IgD-negative memory B cell (primary cell): Measurements from ENCODE around the gene MRPS5. TPM values are rescaled to one million over a fixed set of nuclear protein-coding genes. Genes with fewer than 3 reads are reported as not detected.
"Not testable (repeated sequence)": the region's sequence is repeated elsewhere in the genome, so short reads cannot be mapped to it uniquely, and the experiment has no call there.

Experiments
- H3K27ac Mint-ChIP-seq, 3 donors: one replicate each; pipeline ENCODE4 v1.8.0; 2020 to 2022; ENCODE audit warnings: mild to moderate bottlenecking in 3 of 3, mixed read lengths in 3 of 3, moderate library complexity in 1 of 3
- H3K27me3 Mint-ChIP-seq: one replicate; pipeline ENCODE4 v1.8.0; 2021; ENCODE audit warnings: mixed read lengths
- H3K36me3 Mint-ChIP-seq: one replicate; pipeline ENCODE4 v1.8.0; 2020; ENCODE audit warnings: mild to moderate bottlenecking, mixed read lengths
- H3K4me1 Mint-ChIP-seq, 3 donors: one replicate each; pipeline ENCODE4 v1.8.0; 2020 to 2022; ENCODE audit warnings: mixed read lengths in 3 of 3, mild to moderate bottlenecking in 1 of 3
- H3K4me3 Mint-ChIP-seq, 4 donors: one replicate each; pipeline ENCODE4 v1.8.0; 2020 to 2022; ENCODE audit warnings: mild to moderate bottlenecking in 4 of 4, mixed read lengths in 4 of 4, moderate library complexity in 3 of 4
- H3K9me3 Mint-ChIP-seq, 3 donors: one replicate each; pipeline ENCODE4 v1.8.0; 2020 to 2021; ENCODE audit warnings: mixed read lengths in 3 of 3, mild to moderate bottlenecking in 1 of 3
- polyA plus RNA-seq: library from polyadenylated mRNA; unstranded; fragments of 300-500 nt; fragmentation: Illumina TruSeq; gene quantifications from one replicate; pipeline ENCODE4 v1.2.3, GENCODE V29; 2021

The MRPS5 gene
- polyA plus RNA-seq, 1 donor from 2014 or later = 38.6 TPM

DNA sequence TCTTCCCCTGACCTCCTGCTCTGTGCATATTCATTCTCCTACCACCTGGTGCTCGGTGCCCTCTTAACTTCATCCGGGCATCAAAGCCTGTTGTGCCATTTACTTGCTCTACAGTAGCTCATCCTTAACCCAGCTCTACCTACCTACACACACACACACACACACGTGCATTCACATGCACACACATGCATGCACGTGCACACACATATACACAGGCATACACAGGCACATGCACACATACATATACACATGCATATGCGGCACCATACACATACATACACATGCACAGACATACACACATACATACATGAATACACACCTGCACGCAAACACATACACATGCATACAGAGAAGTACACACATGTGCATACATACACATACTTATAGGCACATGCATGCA, 81.6 kb downstream of the MRPS5 start:
- no peak overlapping the region for H3K4me3 Mint-ChIP-seq
- H3K27me3 Mint-ChIP-seq = peaks cover 4% of the 10 kb centered on the region
- no peaks in the 10 kb centered on the region for H3K36me3 Mint-ChIP-seq
- peaks cover 2 to 4% (median 3%) of the 10 kb centered on the region in 3 donors for H3K9me3 Mint-ChIP-seq
- H3K27ac Mint-ChIP-seq = no peak overlapping the region
- H3K4me1 Mint-ChIP-seq = peaks cover 0 to 4% (median 0%) of the 10 kb centered on the region in 3 donors

DNA sequence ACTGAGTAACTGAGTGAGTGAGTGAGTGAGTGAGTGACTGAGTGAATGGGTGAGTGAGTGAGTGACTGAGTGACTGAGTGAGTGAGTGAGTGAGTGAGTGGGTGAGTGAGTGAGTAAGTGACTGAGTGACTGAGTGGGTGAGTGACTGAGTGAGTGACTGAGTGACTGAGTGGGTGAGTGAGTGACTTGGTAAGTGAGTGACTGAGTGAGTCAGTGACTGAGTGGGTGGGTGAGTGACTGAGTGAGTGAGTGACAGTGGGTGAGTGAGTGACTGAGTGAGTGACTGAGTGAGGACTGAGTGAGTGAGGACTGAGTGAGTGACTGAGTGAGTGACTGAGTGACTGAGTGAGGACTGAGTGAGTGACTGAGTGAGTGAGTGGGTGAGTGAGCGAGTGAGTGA, 82.2 kb downstream of the MRPS5 start:
- Mint-ChIP-seq H3K36me3 (no peaks in the 10 kb centered on the region), H3K27ac (no peak overlapping the region), H3K4me1 (peaks cover 0 to 4% (median 0%) of the 10 kb centered on the region in 3 donors), H3K27me3 (peaks cover 4% of the 10 kb centered on the region), H3K4me3 (peak overlapping the region in 1 of 4 donors; percentile 19), H3K9me3 (peaks cover 2 to 4% (median 3%) of the 10 kb centered on the region in 3 donors)

DNA sequence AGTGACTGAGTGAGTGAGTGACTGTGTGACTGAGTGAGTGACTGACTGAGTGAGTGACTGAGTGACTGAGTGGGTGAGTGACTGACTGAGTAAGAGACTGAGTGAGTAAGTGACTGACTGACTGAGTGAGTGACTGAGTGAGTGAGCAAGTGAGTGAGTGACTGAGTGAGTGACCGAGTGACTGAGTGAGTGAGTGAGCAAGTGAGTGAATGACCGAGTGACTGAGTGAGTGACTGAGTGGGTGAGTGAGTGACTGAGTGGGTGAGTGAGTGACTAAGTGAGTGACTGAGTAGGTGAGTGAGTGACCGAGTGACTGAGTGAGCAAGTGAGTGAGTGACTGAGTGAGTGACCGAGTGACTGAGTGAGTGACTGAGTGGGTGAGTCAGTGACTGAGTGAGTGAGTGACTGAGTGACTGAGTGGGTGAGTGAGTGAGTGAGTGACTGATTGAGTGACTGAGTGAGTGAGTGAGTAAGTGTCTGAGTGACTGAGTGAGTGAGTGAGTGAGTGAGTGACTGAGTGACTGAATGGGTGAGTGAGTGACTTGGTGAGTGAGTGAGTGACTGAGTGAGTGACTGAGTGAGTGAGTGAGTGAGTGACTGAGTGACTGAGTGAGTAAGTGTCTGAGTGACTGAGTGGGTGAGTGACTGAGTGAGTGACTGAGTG, 82.8 kb downstream of the MRPS5 start:
- no peaks in the 10 kb centered on the region for H3K36me3 Mint-ChIP-seq
- peaks cover 0 to 4% (median 0%) of the 10 kb centered on the region in 3 donors for H3K4me1 Mint-ChIP-seq
- no peak overlapping the region for H3K4me3 Mint-ChIP-seq
- H3K27me3 Mint-ChIP-seq = peaks cover 4% of the 10 kb centered on the region
- H3K9me3 Mint-ChIP-seq = peaks cover 2 to 4% (median 3%) of the 10 kb centered on the region in 3 donors
- no peak overlapping the region for H3K27ac Mint-ChIP-seq

DNA sequence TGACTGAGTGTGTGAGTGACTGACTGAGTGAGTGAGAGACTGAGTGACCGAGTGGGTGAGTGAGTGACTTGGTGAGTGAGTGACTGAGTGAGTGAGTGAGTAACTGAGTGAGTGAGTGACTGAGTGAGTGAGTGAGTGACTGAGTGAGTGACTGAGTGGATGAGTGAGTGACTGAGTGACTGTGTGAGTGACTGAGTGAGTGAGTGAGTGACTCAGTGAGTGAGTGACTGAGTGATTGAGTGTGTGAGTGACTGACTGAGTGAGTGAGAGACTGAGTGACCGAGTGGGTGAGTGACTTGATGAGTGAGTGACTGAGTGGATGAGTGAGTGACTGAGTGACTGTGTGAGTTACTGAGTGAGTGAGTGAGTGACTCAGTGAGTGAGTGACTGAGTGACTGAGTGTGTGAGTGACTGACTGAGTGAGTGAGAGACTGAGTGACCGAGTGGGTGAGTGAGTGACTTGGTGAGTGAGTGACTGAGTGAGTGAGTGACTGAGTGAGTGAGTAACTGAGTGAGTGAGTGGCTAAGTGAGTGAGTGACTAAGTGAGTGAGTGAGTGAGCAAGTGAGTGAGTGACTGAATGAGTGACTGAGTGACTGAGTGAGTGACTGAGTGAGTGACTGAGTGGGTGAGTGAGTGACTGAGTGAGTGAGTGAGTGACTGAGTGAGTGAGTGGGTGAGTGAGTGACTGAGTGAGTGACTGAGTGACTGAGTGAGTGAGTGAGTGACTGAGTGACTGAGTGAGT, 83.6 kb downstream of the MRPS5 start:
- H3K36me3 Mint-ChIP-seq, H3K27me3 Mint-ChIP-seq, H3K4me1 Mint-ChIP-seq, H3K9me3 Mint-ChIP-seq, H3K4me3 Mint-ChIP-seq, H3K27ac Mint-ChIP-seq: not testable (repeated sequence)

DNA sequence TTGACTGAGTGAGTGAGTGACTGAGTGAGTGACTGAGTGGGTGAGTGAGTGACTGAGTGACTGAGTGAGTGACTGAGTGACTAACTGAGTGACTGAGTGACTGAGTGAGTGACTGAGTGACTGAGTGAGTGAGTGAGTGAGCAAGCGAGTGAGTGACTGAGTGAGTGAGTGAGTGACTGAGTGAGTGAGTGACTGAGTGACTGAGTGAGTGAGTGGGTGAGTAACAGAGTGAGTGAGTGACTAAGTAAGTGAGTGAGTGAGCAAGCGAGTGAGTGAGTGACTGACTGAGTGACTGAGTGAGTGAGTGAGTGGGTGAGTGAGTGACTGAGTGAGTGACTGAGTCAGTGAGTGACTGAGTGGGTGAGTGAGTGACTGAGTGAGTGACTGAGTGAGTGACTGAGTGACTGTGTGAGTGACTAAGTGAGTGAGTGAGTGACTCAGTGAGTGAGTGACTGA, 84.2 kb downstream of the MRPS5 start:
- Mint-ChIP-seq H3K27ac (no peak overlapping the region), H3K9me3 (peaks cover 2 to 4% (median 3%) of the 10 kb centered on the region in 3 donors), H3K27me3 (peaks cover 3% of the 10 kb centered on the region), H3K36me3 (no peaks in the 10 kb centered on the region), H3K4me1 (peaks cover 0 to 4% (median 0%) of the 10 kb centered on the region in 3 donors), H3K4me3 (no peak overlapping the region)

DNA sequence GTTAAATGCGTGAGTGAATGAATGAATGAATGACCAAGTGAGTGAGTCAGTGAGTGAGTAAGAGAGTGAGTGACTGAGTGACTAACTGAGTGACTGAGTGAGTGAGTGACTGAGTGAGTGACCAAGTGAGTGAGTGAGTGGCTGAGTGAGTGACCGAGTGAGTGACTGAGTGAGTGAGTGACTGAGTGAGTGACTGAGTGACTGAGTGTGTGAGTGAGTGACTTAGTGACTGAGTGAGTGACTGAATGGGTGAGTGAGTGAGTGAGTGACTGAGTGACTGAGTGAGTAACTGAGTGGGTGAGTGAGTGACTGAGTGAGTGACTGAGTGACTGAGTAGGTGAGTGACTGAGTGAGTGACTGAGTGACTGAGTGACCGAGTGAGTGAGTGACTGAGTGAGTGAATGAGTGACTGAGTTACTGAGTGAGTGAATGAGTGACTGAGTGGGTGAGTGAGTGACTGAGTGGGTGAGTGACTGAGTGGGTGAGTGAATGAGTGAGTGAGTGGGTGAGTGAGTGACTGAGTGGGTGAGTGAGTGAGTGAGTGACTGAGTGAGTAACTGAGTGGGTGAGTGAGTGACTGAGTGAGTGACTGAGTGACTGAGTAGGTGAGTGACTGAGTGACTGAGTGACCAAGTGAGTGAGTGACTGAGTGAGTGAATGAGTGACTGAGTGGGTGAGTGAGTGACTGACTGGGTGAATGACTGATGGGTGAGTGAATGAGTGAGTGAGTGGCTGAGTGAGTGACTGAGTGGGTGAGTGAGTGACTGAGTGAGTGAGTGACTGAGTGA, 84.8 kb downstream of the MRPS5 start:
- Mint-ChIP-seq H3K4me1 (peaks cover 0 to 4% (median 0%) of the 10 kb centered on the region in 3 donors), H3K27ac (no peak overlapping the region), H3K4me3 (no peak overlapping the region), H3K36me3 (no peaks in the 10 kb centered on the region), H3K9me3 (peaks cover 2 to 4% (median 3%) of the 10 kb centered on the region in 3 donors), H3K27me3 (peaks cover 1% of the 10 kb centered on the region)

Other genes starting within 250 kb of the MRPS5 start
- gene MAL, start 96.1 kb downstream of the MRPS5 start, polyA plus RNA-seq = 10.2 TPM
- 3.7 TPM for gene ZNF514, start 38.0 kb upstream of the MRPS5 start, polyA plus RNA-seq
- 3.8 TPM for gene ZNF2, start 44.0 kb upstream of the MRPS5 start, polyA plus RNA-seq
- 0.53 TPM for gene ZNF892, start 85.7 kb upstream of the MRPS5 start, polyA plus RNA-seq
- gene PROM2, start 152.6 kb upstream of the MRPS5 start, polyA plus RNA-seq = not detected
- not detected for gene KCNIP3, start 175.5 kb upstream of the MRPS5 start, polyA plus RNA-seq